ENCODE measurements around the gene SRRM3. TPM values are rescaled to one million over a fixed set of nuclear protein-coding genes. Genes with fewer than 3 reads are reported as not detected.

Gene SRRM3
- total and polyA plus RNA-seq, 9 of the 15 experiments (the other 6 are each of a cell fraction or from before 2014, with no cell fraction given) = 0.04 to 0.91 (median 0.46) TPM; not detected in 2

DNA sequence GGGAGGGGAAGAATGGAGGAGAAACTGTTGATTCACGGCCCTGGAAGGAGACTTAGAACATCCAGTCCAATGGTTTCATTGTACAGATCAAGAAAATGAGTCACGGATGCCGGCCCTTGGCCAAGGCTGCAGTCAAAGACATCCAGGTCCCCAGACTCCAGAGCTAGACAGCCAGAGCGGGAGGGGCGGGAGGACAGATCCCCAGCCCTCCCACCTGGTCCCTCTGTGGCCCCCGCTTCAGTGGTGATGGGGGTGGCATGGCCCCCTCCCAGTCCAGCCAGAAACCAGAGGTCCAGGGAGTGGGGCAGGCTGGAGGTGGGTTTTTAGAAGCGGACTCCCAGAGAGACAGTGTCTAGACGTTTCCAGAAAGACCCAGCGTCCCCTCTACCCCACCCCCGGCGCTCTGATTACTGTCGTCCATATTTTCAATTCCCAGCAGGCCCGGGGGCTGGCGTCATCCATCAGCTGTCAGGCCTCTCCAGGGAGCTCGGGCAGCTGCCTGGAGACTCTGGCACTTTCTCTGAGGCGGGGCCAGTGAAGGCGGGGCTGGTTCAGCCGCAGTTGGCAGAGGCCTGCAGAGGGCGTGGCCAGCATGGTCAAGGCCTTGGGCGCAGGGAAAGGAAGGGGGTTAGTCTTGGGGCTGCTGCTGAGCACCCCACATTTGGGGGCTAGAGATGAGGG is 92.8 kb downstream of the SRRM3 start (continued):
- TF ChIP-seq JUN (IDR thresholded peaks at IDR 0.05; ENCODE audit: borderline replicate concordance, low read depth, low read length) (0 out of 2 replicates have a peak, but pooled peaks have one; percentile 44), JUN (CRISPR knock-in tag; IDR thresholded peaks at IDR 0.05; ENCODE audit: borderline replicate concordance) (no peak), CREM (IDR thresholded peaks at IDR 0.05; ENCODE audit: low read depth) (peak; percentile 54; the same call in 1 of the 2 replicates), NR4A1 (CRISPR knock-in tag; IDR thresholded peaks at IDR 0.05) (no peak), NR4A1 (tag; IDR thresholded peaks at IDR 0.05) (no peak), GATA2 (CRISPR knock-in tag; IDR thresholded peaks at IDR 0.05) (no peak), NEUROD1 (IDR thresholded peaks at IDR 0.05; ENCODE audit: borderline replicate concordance, low read depth, low read length, partially characterized antibody) (peak; percentile 38), POLR2G (IDR thresholded peaks at IDR 0.05; ENCODE audit: low read depth, low read length) (peak; percentile 49; the same call in 1 of the 2 replicates), NR3C1 (CRISPR knock-in tag; IDR thresholded peaks at IDR 0.05) (no peak), CXXC5 (CRISPR knock-in tag; IDR thresholded peaks at IDR 0.05) (peak; percentile 40; the same call in 1 of the 2 replicates), TGIF2 (CRISPR knock-in tag; IDR thresholded peaks at IDR 0.05) (0 out of 2 replicates have a peak, but pooled peaks have one; percentile 31), FOSL1 (tag; conservative IDR thresholded peaks at IDR 0.05) (peak; percentile 15), ATF1 (CRISPR knock-in tag; IDR thresholded peaks at IDR 0.05) (no peak), ATF1 (tag; IDR thresholded peaks at IDR 0.05) (peak; percentile 85), YY1 (IDR thresholded peaks at IDR 0.05; ENCODE audit: borderline replicate concordance in 1 of 3, control insufficient read depth in 1 of 3, extremely low read depth in 1 of 3, insufficient read depth in 3 of 3, insufficient read length in 1 of 3, insufficient replicate concordance in 2 of 3, low read depth in 1 of 3, low read length in 2 of 3) (peak in 1 of 3 experiments; percentile 69)
- TF ChIP-seq, protein P1, sequence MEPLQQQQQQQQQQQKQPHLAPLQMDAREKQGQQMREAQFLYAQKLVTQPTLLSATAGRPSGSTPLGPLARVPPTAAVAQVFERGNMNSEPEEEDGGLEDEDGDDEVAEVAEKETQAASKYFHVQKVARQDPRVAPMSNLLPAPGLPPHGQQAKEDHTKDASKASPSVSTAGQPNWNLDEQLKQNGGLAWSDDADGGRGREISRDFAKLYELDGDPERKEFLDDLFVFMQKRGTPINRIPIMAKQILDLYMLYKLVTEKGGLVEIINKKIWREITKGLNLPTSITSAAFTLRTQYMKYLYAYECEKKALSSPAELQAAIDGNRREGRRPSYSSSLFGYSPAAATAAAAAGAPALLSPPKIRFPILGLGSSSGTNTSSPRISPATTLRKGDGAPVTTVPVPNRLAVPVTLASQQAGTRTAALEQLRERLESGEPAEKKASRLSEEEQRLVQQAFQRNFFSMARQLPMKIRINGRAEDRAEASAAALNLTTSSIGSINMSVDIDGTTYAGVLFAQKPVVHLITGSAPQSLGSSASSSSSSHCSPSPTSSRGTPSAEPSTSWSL (CRISPR knock-in tag; IDR thresholded peaks at IDR 0.05; ENCODE audit: borderline replicate concordance) = 0 out of 2 replicates have a peak, but pooled peaks have one; percentile 12
- TF ChIP-seq, protein P2, sequence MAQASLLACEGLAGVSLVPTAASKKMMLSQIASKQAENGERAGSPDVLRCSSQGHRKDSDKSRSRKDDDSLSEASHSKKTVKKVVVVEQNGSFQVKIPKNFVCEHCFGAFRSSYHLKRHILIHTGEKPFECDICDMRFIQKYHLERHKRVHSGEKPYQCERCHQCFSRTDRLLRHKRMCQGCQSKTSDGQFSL (CRISPR knock-in tag; IDR thresholded peaks at IDR 0.05) = no peak
- TF ChIP-seq, protein P2 (tag; IDR thresholded peaks at IDR 0.05) = no peak; a peak in 1 of 4 replicates
- TF ChIP-seq, protein P3, sequence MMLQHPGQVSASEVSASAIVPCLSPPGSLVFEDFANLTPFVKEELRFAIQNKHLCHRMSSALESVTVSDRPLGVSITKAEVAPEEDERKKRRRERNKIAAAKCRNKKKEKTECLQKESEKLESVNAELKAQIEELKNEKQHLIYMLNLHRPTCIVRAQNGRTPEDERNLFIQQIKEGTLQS (IDR thresholded peaks at IDR 0.05) = peak; percentile 87
- TF ChIP-seq, protein P3 (CRISPR knock-in tag; conservative IDR thresholded peaks at IDR 0.05) = peak; percentile 84

Measured in K562 (cell line).